HepG2 (cell line): ENCODE data around the gene DSEL. TPM values are rescaled to one million over a fixed set of nuclear protein-coding genes. Genes with fewer than 3 reads are reported as not detected.

ENCODE experiments used
- BCL6 ChIP-seq: IDR thresholded peaks from 2 replicates; pipeline ENCODE4 v1.6.1; 2016; ENCODE audit warnings: missing genetic modification reagents, missing compliant biosample characterization
- CCAR2 ChIP-seq: fragments of 200-400 bp; formaldehyde crosslinking; optimal IDR thresholded peaks from 2 replicates; pipeline ENCODE3; 2018; ENCODE audit warnings: low read depth, mild to moderate bottlenecking, low read length, moderate library complexity
- MAZ ChIP-seq, 2 experiments: sonication (generic) in 1 of 2; formaldehyde crosslinking in 1 of 2; IDR thresholded peaks; 2 replicates each; pipeline versions ENCODE4 v1.5.0 to v1.6.1; 2012 to 2020; ENCODE audit warnings: low read depth in 2 of 2, mild to moderate bottlenecking in 2 of 2, borderline replicate concordance in 1 of 2, improper control_type of control experiment in 1 of 2, low read length in 1 of 2, missing genetic modification reagents in 1 of 2, moderate library complexity in 1 of 2
- NFE2 ChIP-seq: sonication (generic); formaldehyde crosslinking; IDR thresholded peaks from 2 replicates; pipeline ENCODE4 v1.4.0; 2020; ENCODE audit warnings: missing genetic modification reagents
- NFE2L1 ChIP-seq: sonication (generic); formaldehyde crosslinking; IDR thresholded peaks from 2 replicates; pipeline ENCODE4 v1.4.0; 2020; ENCODE audit warnings: missing genetic modification reagents, mild to moderate bottlenecking, borderline replicate concordance
- NRL ChIP-seq: sonication (generic); formaldehyde crosslinking; IDR thresholded peaks from 2 replicates; pipeline ENCODE4 v1.5.0; 2020; ENCODE audit warnings: missing genetic modification reagents, mild to moderate bottlenecking, moderate library complexity, borderline replicate concordance
- TGIF2 ChIP-seq: IDR thresholded peaks from 2 replicates; pipeline ENCODE4 v1.6.1; 2016; ENCODE audit warnings: control low read depth, missing compliant biosample characterization
- TP53 ChIP-seq: sonication (generic); formaldehyde crosslinking; conservative IDR thresholded peaks from 2 replicates; pipeline ENCODE4 v1.4.0; 2020; ENCODE audit warnings: missing genetic modification reagents
- ZFP37 ChIP-seq: sonication (generic); formaldehyde crosslinking; IDR thresholded peaks from 2 replicates; pipeline ENCODE4 v1.4.0; 2020; ENCODE audit warnings: missing genetic modification reagents, borderline replicate concordance
- ZNF20 ChIP-seq: sonication (generic); formaldehyde crosslinking; IDR thresholded peaks from 2 replicates; pipeline ENCODE4 v1.4.0; 2020; ENCODE audit warnings: mild to moderate bottlenecking, moderate library complexity, missing genetic modification reagents
- ZNF234 ChIP-seq: sonication (generic); formaldehyde crosslinking; conservative IDR thresholded peaks from 2 replicates; pipeline ENCODE4 v1.5.1; 2020; ENCODE audit warnings: mild to moderate bottlenecking, missing genetic modification reagents
- ZNF260 ChIP-seq: sonication (generic); formaldehyde crosslinking; IDR thresholded peaks from 2 replicates; pipeline ENCODE4 v1.4.0; 2020; ENCODE audit warnings: missing genetic modification reagents, low read depth, mild to moderate bottlenecking, borderline replicate concordance
- ZNF337 ChIP-seq: sonication (generic); formaldehyde crosslinking; IDR thresholded peaks from 2 replicates; pipeline ENCODE4 v1.5.1; 2020; ENCODE audit warnings: missing genetic modification reagents, low read depth, mild to moderate bottlenecking, borderline replicate concordance
- ZNF451 ChIP-seq: sonication (generic); formaldehyde crosslinking; IDR thresholded peaks from 2 replicates; pipeline ENCODE4 v1.5.0; 2020; ENCODE audit warnings: mild to moderate bottlenecking, missing genetic modification reagents
- ZNF550 ChIP-seq: sonication (generic); formaldehyde crosslinking; IDR thresholded peaks from 2 replicates; pipeline ENCODE4 v1.4.0; 2020; ENCODE audit warnings: mild to moderate bottlenecking, missing genetic modification reagents, borderline replicate concordance
- ZNF564 ChIP-seq: sonication (generic); formaldehyde crosslinking; IDR thresholded peaks from 2 replicates; pipeline ENCODE4 v1.8.1; 2023; ENCODE audit warnings: mild to moderate bottlenecking, missing genetic modification reagents
- ZNF614 ChIP-seq: IDR thresholded peaks from 2 replicates; pipeline ENCODE4 v1.6.1; 2018; ENCODE audit warnings: missing biosample characterization, missing genetic modification reagents, inconsistent platforms, borderline replicate concordance
- ZNF619 ChIP-seq: sonication (generic); formaldehyde crosslinking; IDR thresholded peaks from 2 replicates; pipeline ENCODE4 v1.4.0; 2020; ENCODE audit warnings: mild to moderate bottlenecking, missing genetic modification reagents
- polyA plus RNA-seq, 8 experiments: library from polyadenylated mRNA; depleted of rRNA in 3 of 8; stranded (reverse) in 7 of 8; unstranded in 1 of 8; fragments of >200 nt; fragmentation: Illumina TruSeq in 4 of 8; extraction: Trizol in 4 of 8; gene quantifications; 2 replicates each; pipeline versions ENCODE4 v1.2.1 to v1.2.3, GENCODE V29; 2011 to 2016; ENCODE audit warnings: low read depth in 4 of 8, missing spikeins in 1 of 8, mixed read lengths in 1 of 8; ENCODE audit not compliant: insufficient read depth in 1 of 8
- total RNA-seq, 5 experiments: library from RNA; depleted of rRNA; stranded (reverse); fragments of >200 nt; fragmentation: Illumina TruSeq; extraction: Trizol; gene quantifications; 2 replicates each; pipeline ENCODE4 v1.2.3, GENCODE V29; 2016; ENCODE audit warnings: low read depth in 1 of 5
- TF ChIP-seq, protein P1 (sequence below): IDR thresholded peaks from 2 replicates; pipeline ENCODE4 v1.6.1; 2016; ENCODE audit warnings: mild to moderate bottlenecking
- TF ChIP-seq, protein P2 (sequence below): sonication (generic); formaldehyde crosslinking; IDR thresholded peaks from 2 replicates; pipeline ENCODE4 v1.5.0; 2020; ENCODE audit warnings: missing genetic modification reagents
- TF ChIP-seq, protein P3 (sequence below): IDR thresholded peaks from 2 replicates; pipeline ENCODE4 v1.6.1; 2012; ENCODE audit warnings: inconsistent platforms
- TF ChIP-seq, protein P4 (sequence below), 2 experiments: sonication (generic) in 1 of 2; formaldehyde crosslinking in 1 of 2; IDR thresholded peaks; 2 replicates each; pipeline versions ENCODE4 v1.4.0 to v1.6.1; 2018 to 2020; ENCODE audit warnings: missing genetic modification reagents in 2 of 2, borderline replicate concordance in 1 of 2, low read depth in 1 of 2, mild to moderate bottlenecking in 1 of 2, missing biosample characterization in 1 of 2
- TF ChIP-seq, protein P5 (sequence below): IDR thresholded peaks from 2 replicates; pipeline ENCODE4 v1.6.1; 2016; ENCODE audit warnings: low read depth

The DSEL gene
- total and polyA plus RNA-seq, 2 of the 13 experiments (the other 11 are each of a cell fraction or from before 2014, with no cell fraction given): 0.07 to 0.11 TPM

DNA sequence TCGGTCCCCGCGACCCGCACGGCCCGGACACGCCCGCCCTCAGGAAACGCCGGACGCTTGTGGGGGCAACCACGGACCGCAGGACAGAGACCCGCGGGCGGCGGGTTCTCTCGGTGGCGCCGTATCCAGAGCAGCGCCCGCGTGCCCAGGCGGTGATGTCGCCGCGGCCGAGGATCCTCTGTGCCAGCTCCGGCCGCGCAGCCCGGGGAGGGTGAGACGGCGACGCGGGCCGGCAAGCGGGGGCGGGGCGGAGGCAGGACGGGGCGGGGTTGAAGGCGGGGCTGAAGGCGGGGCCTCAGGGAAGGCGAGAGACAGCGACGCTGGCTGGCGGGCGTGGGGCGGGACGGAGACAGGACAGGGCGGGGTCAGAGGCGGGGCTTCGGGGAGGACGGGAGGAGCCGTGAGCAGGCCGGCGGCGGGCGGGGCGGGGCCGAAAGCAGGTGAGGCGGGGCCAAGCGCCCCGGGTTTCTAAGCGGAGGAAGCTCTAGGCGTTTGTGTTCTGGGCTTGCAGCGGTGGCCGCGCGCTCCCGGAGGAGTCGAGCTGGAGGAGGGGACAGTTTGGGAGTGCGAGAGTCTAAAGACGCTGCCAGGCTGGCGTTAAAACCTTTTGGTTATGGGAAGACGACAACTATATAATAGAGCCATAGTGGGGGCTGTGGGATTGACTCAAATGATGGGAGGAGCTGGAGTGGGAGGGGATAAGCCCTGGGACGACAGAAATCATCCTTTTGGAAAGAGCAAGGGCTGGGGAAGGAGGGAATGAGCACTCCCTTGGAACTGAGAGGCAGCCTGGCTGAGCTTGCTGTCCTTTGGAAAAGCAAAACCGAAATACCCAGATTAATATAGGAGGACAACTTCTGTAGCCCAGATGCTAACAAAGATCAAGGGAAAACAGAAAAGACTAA is at the start of gene DSEL (continued):
- TF ChIP-seq, protein P1, sequence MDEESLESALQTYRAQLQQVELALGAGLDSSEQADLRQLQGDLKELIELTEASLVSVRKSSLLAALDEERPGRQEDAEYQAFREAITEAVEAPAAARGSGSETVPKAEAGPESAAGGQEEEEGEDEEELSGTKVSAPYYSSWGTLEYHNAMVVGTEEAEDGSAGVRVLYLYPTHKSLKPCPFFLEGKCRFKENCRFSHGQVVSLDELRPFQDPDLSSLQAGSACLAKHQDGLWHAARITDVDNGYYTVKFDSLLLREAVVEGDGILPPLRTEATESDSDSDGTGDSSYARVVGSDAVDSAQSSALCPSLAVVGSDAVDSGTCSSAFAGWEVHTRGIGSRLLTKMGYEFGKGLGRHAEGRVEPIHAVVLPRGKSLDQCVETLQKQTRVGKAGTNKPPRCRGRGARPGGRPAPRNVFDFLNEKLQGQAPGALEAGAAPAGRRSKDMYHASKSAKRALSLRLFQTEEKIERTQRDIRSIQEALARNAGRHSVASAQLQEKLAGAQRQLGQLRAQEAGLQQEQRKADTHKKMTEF (CRISPR knock-in tag): 0 out of 2 replicates have a peak, but pooled peaks have one; percentile 35
- TF ChIP-seq, protein P2, sequence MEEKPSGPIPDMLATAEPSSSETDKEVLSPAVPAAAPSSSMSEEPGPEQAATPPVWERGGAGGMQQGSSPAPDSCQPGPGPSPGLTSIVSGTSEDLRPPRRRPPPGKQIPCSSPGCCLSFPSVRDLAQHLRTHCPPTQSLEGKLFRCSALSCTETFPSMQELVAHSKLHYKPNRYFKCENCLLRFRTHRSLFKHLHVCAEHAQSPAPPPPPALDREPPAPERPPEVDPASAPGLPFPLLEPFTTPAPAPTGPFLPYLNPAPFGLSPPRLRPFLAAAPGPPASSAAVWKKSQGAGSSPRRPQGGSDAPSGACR (CRISPR knock-in tag): no peak
- TF ChIP-seq TGIF2 (CRISPR knock-in tag): no peak
- TF ChIP-seq ZNF564: 0 out of 2 replicates have a peak, but pooled peaks have one; percentile 51
- TF ChIP-seq ZNF619 (CRISPR knock-in tag): no peak
- TF ChIP-seq ZNF614 (CRISPR knock-in tag): no peak
- no peak for TF ChIP-seq CCAR2
- no peak for TF ChIP-seq ZNF550 (CRISPR knock-in tag)
- TF ChIP-seq NRL (CRISPR knock-in tag): no peak
- TF ChIP-seq ZNF337 (CRISPR knock-in tag): no peak
- TF ChIP-seq, protein P3, sequence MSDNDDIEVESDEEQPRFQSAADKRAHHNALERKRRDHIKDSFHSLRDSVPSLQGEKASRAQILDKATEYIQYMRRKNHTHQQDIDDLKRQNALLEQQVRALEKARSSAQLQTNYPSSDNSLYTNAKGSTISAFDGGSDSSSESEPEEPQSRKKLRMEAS: peak; percentile 39; the same call in 1 of the 2 replicates
- TF ChIP-seq BCL6 (CRISPR knock-in tag): no peak
- TF ChIP-seq ZFP37 (CRISPR knock-in tag): no peak
- TF ChIP-seq ZNF20 (CRISPR knock-in tag): no peak
- TF ChIP-seq, protein P4, sequence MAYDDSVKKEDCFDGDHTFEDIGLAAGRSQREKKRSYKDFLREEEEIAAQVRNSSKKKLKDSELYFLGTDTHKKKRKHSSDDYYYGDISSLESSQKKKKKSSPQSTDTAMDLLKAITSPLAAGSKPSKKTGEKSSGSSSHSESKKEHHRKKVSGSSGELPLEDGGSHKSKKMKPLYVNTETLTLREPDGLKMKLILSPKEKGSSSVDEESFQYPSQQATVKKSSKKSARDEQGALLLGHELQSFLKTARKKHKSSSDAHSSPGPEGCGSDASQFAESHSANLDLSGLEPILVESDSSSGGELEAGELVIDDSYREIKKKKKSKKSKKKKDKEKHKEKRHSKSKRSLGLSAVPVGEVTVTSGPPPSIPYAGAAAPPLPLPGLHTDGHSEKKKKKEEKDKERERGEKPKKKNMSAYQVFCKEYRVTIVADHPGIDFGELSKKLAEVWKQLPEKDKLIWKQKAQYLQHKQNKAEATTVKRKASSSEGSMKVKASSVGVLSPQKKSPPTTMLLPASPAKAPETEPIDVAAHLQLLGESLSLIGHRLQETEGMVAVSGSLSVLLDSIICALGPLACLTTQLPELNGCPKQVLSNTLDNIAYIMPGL (CRISPR knock-in tag; IDR thresholded peaks at IDR 0.05; ENCODE audit: borderline replicate concordance in 1 of 2, low read depth in 1 of 2): 0 out of 4 replicates have a peak, but pooled peaks of 1 of the 2 experiments have one; percentile 12
- TF ChIP-seq ZNF451: no peak
- no peak for TF ChIP-seq MAZ (IDR thresholded peaks at IDR 0.05; ENCODE audit: borderline replicate concordance, low read depth, low read length)
- peak; percentile 72 for TF ChIP-seq MAZ (CRISPR knock-in tag; IDR thresholded peaks at IDR 0.05; ENCODE audit: low read depth)
- TF ChIP-seq, protein P5, sequence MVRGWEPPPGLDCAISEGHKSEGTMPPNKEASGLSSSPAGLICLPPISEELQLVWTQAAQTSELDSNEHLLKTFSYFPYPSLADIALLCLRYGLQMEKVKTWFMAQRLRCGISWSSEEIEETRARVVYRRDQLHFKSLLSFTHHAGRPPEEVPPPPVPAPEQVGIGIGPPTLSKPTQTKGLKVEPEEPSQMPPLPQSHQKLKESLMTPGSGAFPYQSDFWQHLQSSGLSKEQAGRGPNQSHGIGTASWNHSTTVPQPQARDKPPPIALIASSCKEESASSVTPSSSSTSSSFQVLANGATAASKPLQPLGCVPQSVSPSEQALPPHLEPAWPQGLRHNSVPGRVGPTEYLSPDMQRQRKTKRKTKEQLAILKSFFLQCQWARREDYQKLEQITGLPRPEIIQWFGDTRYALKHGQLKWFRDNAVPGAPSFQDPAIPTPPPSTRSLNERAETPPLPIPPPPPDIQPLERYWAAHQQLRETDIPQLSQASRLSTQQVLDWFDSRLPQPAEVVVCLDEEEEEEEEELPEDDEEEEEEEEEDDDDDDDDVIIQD: no peak
- no peak for TF ChIP-seq ZNF260 (CRISPR knock-in tag)
- 0 out of 2 replicates have a peak, but pooled peaks have one; percentile 44 for TF ChIP-seq ZNF234 (CRISPR knock-in tag)
- no peak for TF ChIP-seq TP53 (CRISPR knock-in tag)
- no peak for TF ChIP-seq NFE2 (CRISPR knock-in tag)
- TF ChIP-seq NFE2L1 (CRISPR knock-in tag): no peak
